Hepatocyte (in vitro differentiated cells): Measurements from ENCODE around the gene SLC26A1. TPM values are rescaled to one million over a fixed set of nuclear protein-coding genes. Genes with fewer than 3 reads are reported as not detected.

Experiments used
- DNase-seq: peaks from one replicate; pipeline ENCODE4 v3.0.0-alpha.2; 2016; ENCODE audit warnings: low spot score
- H2AFZ ChIP-seq: fragments of 200-600 bp; sonication (generic); 2 replicates; pipeline ENCODE4 v1.6.0; 2016; ENCODE audit warnings: antibody characterized with exemption, mild to moderate bottlenecking
- H3K27ac ChIP-seq: fragments of 200-600 bp; sonication (generic); 2 replicates; pipeline ENCODE4 v1.5.1; 2016; ENCODE audit warnings: mild to moderate bottlenecking
- H3K27me3 ChIP-seq: fragments of 200-600 bp; sonication (generic); 2 replicates; pipeline ENCODE4 v1.6.1; 2016
- H3K36me3 ChIP-seq: fragments of 200-600 bp; sonication (generic); replicated peaks from 2 replicates; pipeline ENCODE4 v1.5.1; 2016; ENCODE audit warnings: low read depth; ENCODE audit not compliant: insufficient read depth
- H3K4me1 ChIP-seq: fragments of 200-600 bp; sonication (generic); 2 replicates; pipeline ENCODE4 v1.5.1; 2016; ENCODE audit warnings: mild to moderate bottlenecking, moderate library complexity; ENCODE audit not compliant: insufficient read depth
- H3K4me2 ChIP-seq: fragments of 200-600 bp; sonication (generic); 2 replicates; pipeline ENCODE4 v1.6.0; 2016
- H3K4me3 ChIP-seq: fragments of 200-600 bp; sonication (generic); 2 replicates; pipeline ENCODE4 v1.5.1; 2016; ENCODE audit warnings: mild to moderate bottlenecking
- H3K79me2 ChIP-seq: fragments of 200-600 bp; sonication (generic); 2 replicates; pipeline ENCODE4 v1.6.0; 2017; ENCODE audit warnings: mild to moderate bottlenecking
- H3K9me2 ChIP-seq: fragments of 200-600 bp; sonication (generic); replicated peaks from 2 replicates; pipeline ENCODE4 v1.6.0; 2017; ENCODE audit warnings: mild to moderate bottlenecking; ENCODE audit not compliant: insufficient read depth
- H3K9me3 ChIP-seq: fragments of 200-600 bp; sonication (generic); 2 replicates; pipeline ENCODE4 v1.5.1; 2016; ENCODE audit warnings: low read depth, mild to moderate bottlenecking
- H4K20me1 ChIP-seq: fragments of 200-600 bp; sonication (generic); 2 replicates; pipeline ENCODE4 v1.6.0; 2016; ENCODE audit warnings: mild to moderate bottlenecking; ENCODE audit not compliant: insufficient read depth, poor library complexity, severe bottlenecking
- CTCF ChIP-seq: fragments of 200-600 bp; sonication (generic); IDR thresholded peaks from 2 replicates; pipeline ENCODE4 v1.5.1; 2016; ENCODE audit warnings: antibody characterized with exemption, mild to moderate bottlenecking; ENCODE audit not compliant: poor library complexity
- EZH2 ChIP-seq: fragments of 200-600 bp; sonication (generic); IDR thresholded peaks from 2 replicates; pipeline ENCODE4 v1.6.1; 2016; ENCODE audit warnings: antibody characterized with exemption, mild to moderate bottlenecking, borderline replicate concordance
- EZH2phosphoT487 ChIP-seq: fragments of 200-600 bp; sonication (generic); IDR thresholded peaks from one replicate; pipeline ENCODE4 v1.6.1; 2018; ENCODE audit warnings: antibody characterized with exemption, mild to moderate bottlenecking, low read depth, moderate library complexity; ENCODE audit not compliant: unreplicated experiment, severe bottlenecking
- WGBS: methylation state at CpG from one replicate; pipeline ENCODE4 v1.1.6; 2016; ENCODE audit warnings: low lambda C conversion rate; ENCODE audit errors: missing lambda C conversion rate; 5-methylcytosine and 5-hydroxymethylcytosine counted together
- polyA plus RNA-seq: library from polyadenylated mRNA; unstranded; fragments of >200 nt; fragmentation: Nextera tagmentation; extraction: Ambion mirVana; gene quantifications from 2 replicates; pipeline ENCODE4 v1.2.1, GENCODE V29; 2016
- total RNA-seq: library from RNA; depleted of rRNA; stranded (reverse); fragments of >200 nt; gene quantifications from 2 replicates; pipeline ENCODE4 v1.2.3, GENCODE V29; 2014

The SLC26A1 gene
- total and polyA plus RNA-seq, 2 experiments from 2014 or later: 9.0 to 12.6 TPM

DNA sequence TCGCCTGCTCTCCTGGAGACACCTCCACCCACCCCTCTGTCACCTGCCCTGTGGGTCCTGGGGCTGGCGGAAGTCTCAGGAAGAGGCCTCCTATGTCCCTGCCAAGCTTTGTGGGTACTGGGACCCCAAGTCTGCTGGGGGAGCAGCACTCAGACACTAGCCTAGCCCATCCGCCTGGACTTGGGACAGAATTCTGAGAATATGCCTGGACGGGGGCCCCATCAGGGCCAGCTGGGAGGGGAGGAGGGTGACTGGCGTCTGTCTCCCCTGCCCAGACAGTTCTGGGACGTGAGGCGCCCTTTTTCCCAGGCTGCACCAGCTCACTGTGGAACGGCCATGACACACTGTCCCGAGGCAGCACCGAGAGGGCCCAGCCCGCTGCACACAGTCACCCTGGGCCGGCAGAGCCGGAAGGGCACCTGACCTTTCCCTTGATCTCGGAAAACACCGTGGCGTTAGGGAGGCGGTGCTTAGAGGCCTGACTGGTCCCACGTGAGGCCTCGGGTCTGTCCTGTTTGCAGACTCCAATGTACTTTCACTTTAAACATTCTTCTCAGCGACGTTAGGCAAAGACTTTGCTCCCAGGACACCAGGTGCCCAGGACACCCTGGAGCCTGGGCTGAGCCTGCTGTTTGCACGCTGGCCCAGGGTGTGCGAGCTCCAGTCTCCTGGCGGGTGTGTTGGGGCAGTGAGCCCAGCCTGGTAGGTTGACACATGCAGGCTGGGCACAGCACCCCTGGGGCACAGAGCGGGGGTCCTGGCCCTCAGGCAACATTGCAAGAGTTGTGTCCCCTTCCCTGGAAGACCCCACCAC, 700 bp downstream of the SLC26A1 start:
- Histone ChIP-seq H3K27ac (peak overlapping the region; percentile 96), H3K9me3 (no peaks in the 10 kb centered on the region), H3K36me3 (no peaks in the 10 kb centered on the region), H2AFZ (no peak overlapping the region), H3K27me3 (peaks cover 8% of the 10 kb centered on the region), H3K79me2 (no peaks in the 10 kb centered on the region), H3K4me2 (peak overlapping the region; percentile 66), H3K9me2 (no peaks in the 10 kb centered on the region), H3K4me3 (no peak overlapping the region), H4K20me1 (no peaks in the 10 kb centered on the region), H3K4me1 (peaks cover 34% of the 10 kb centered on the region)
- no peak for TF ChIP-seq CTCF
- no peak for TF ChIP-seq EZH2phosphoT487
- no peak for TF ChIP-seq EZH2
- peak; percentile 92 for DNase-seq
- 57% methylated on average over 25 of the region's 25 CpGs for WGBS

- no peak overlapping the region for H3K4me3 ChIP-seq
- peak overlapping the region; percentile 95 for H3K27ac ChIP-seq
- H3K36me3 ChIP-seq: no peaks in the 10 kb centered on the region
- no peaks in the 10 kb centered on the region for H3K79me2 ChIP-seq
- peaks cover 3% of the 10 kb centered on the region for H3K27me3 ChIP-seq
- 96% methylated on average over 48 of the region's 50 CpGs for WGBS
- no peaks in the 10 kb centered on the region for H3K9me3 ChIP-seq
- peak overlapping the region; percentile 63 for H3K4me2 ChIP-seq
- H2AFZ ChIP-seq: no peak overlapping the region
- no peak for TF ChIP-seq EZH2
- TF ChIP-seq CTCF: no peak
- no peak for TF ChIP-seq EZH2phosphoT487
- DNase-seq: no peak
- H4K20me1 ChIP-seq: no peaks in the 10 kb centered on the region
- H3K4me1 ChIP-seq: peaks cover 29% of the 10 kb centered on the region
- no peaks in the 10 kb centered on the region for H3K9me2 ChIP-seq
Observed at GRCh38 chr4:991451-992296, 1.5 kb downstream of the SLC26A1 start.

DNA sequence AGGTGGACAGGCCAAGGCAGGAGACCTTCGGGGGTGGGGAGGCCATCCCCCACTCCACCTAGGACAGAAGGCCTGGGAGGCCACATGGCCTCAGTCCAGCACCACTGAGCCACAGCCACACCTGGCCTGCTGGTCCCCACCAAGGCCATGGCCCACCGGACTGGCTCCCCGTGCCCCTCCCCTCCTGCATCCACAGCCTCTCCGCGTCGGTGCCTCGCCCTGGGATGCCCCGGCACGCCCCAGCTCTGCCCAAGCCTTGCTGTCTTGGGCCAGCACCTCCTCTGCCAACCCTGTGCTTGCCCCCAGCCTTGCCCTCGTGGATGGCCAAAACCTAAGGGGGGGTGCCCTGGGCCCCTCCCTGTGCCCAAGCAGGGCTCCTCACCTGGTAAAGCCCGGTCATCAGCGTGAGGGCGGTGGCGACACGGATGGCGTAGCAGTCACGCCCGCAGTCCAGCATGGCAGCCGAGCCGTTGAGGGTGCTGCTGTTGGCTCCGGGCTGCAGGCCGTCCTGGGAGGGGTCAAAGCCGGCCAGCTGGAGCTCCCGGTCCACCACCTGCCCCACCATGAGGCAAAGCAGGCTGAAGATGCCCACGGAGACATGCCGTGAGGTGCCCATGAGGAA, 2.3 kb downstream of the SLC26A1 start:
- Histone ChIP-seq H3K4me3 (no peak overlapping the region), H3K9me2 (no peaks in the 10 kb centered on the region), H3K79me2 (peaks cover 7% of the 10 kb centered on the region), H2AFZ (no peak overlapping the region), H3K27me3 (no peaks in the 10 kb centered on the region), H3K36me3 (no peaks in the 10 kb centered on the region), H3K4me1 (peaks cover 27% of the 10 kb centered on the region), H3K27ac (no peak overlapping the region), H4K20me1 (no peaks in the 10 kb centered on the region), H3K4me2 (no peak overlapping the region), H3K9me3 (no peaks in the 10 kb centered on the region)
- 96% methylated on average over 18 of the region's 26 CpGs for WGBS
- no peak for TF ChIP-seq EZH2phosphoT487
- no peak for TF ChIP-seq CTCF
- no peak for TF ChIP-seq EZH2
- no peak for DNase-seq
